ENCODE results near the gene CBFA2T3. TPM values are rescaled to one million over a fixed set of nuclear protein-coding genes. Genes with fewer than 3 reads are reported as not detected.

CBFA2T3 gene
- total RNA-seq, 1 experiment from 2014 or later = 2.9 TPM

- no peak overlapping the region for H3K9ac ChIP-seq (ENCODE audit: extremely low read depth, insufficient read length, low read length)
- H3K79me2 ChIP-seq (ENCODE audit: insufficient read depth, low read length) = no peaks in the 10 kb centered on the region
- H3K4me3 Mint-ChIP-seq = no peak overlapping the region
- no peaks in the 10 kb centered on the region for H3K4me1 ChIP-seq (ENCODE audit: insufficient read depth, low read length)
- H2BK12ac ChIP-seq (ENCODE audit: insufficient read length, low read depth, low read length) = no peak overlapping the region
- H4K5ac ChIP-seq (ENCODE audit: insufficient read length, low read depth, low read length) = no peak overlapping the region
- no peak overlapping the region for H4K8ac ChIP-seq (replicated peaks; ENCODE audit: insufficient read length, low read depth, low read length)
- H2AK5ac ChIP-seq (ENCODE audit: insufficient read length, low read length) = no peak overlapping the region
- H3K27me3 Mint-ChIP-seq (ENCODE audit: low read depth) = no peaks in the 10 kb centered on the region; the same call in none of the 2 replicates
- no peak overlapping the region for H2BK120ac ChIP-seq (ENCODE audit: low read depth, low read length, poor library complexity, severe bottlenecking)
- DNase-seq = no peak
- H3K56ac ChIP-seq (ENCODE audit: insufficient read length, low read depth, low read length) = no peak overlapping the region
- H2AFZ ChIP-seq (ENCODE audit: low read length) = no peak overlapping the region
- no peaks in the 10 kb centered on the region for H3K36me3 Mint-ChIP-seq (ENCODE audit: insufficient read depth in 1 of 3, low read depth in 3 of 3)
- no peak overlapping the region for H3K23ac ChIP-seq (ENCODE audit: insufficient read length, low read depth, low read length)
- H3K4me2 ChIP-seq (ENCODE audit: insufficient read depth, insufficient read length, low read length) = no peak overlapping the region
- no peaks in the 10 kb centered on the region for H3K9me3 ChIP-seq (ENCODE audit: control insufficient read depth, low read depth, low read length)
- no peaks in the 10 kb centered on the region for H3K27me3 ChIP-seq (ENCODE audit: insufficient read depth, low read length)
- H2BK20ac ChIP-seq (ENCODE audit: low read depth, low read length, poor library complexity, severe bottlenecking) = no peak overlapping the region
- H4K91ac ChIP-seq (ENCODE audit: insufficient read length, low read depth, low read length) = no peak overlapping the region
- H3K79me1 ChIP-seq (ENCODE audit: insufficient read depth, low read depth, low read length, poor library complexity, severe bottlenecking) = no peaks in the 10 kb centered on the region
- H4K20me1 ChIP-seq (ENCODE audit: control insufficient read depth, insufficient read depth, insufficient read length) = no peaks in the 10 kb centered on the region
- H3K18ac ChIP-seq (ENCODE audit: insufficient read length, low read depth, low read length) = no peak overlapping the region
- no CpG with 5 or more reads among the region's 22 CpGs for WGBS (ENCODE audit: extremely low coverage, insufficient read length, low lambda C conversion rate)
- H3T11ph ChIP-seq (ENCODE audit: low read length) = no peak overlapping the region
- no peak overlapping the region for H3K27ac ChIP-seq (ENCODE audit: insufficient read length, low read depth, low read length)
- no peak overlapping the region for H3K4ac ChIP-seq (ENCODE audit: low read depth, low read length)
- no peaks in the 10 kb centered on the region for H3K23me2 ChIP-seq (ENCODE audit: insufficient read length, low read depth, low read length, poor library complexity, severe bottlenecking)
- H3K27ac Mint-ChIP-seq = peak overlapping the region in 1 of 3 experiments; percentile 70; a peak in 1 of 7 replicates
- TF ChIP-seq CTCF (conservative IDR thresholded peaks at IDR 0.05) = 0 out of 3 replicates have a peak, but pooled peaks have one; percentile 20
- no peak overlapping the region for H2BK5ac ChIP-seq (ENCODE audit: insufficient read length, low read length)
- H3K9me3 Mint-ChIP-seq = no peaks in the 10 kb centered on the region
- H3K4me1 Mint-ChIP-seq = peaks cover 6 to 18% of the 10 kb centered on the region in 2 experiments; a peak in 3 of 4 replicates
- H3K14ac ChIP-seq (ENCODE audit: insufficient read depth, low read length) = no peak overlapping the region
- H2BK15ac ChIP-seq (ENCODE audit: low read depth, low read length) = no peak overlapping the region
These were observed 70.4 kb downstream of the CBFA2T3 start for GRCh38 chr16:88906535-88907105.

All from H9 (cell line).